HG03571 (cell line): Measurements from ENCODE around the gene TMEM187.
A peak's percentile ranks its signal among the peaks of the same experiment; 100 is the strongest.
"Not testable (repeated sequence)": the region's sequence is repeated elsewhere in the genome, so short reads cannot be mapped to it uniquely, and the experiment has no call there.

Source experiments
- ATAC-seq: cut with Tn5 transposase; IDR thresholded peaks from one replicate; pipeline ENCODE4 v1.9.1; 2021; ENCODE audit not compliant: unreplicated experiment

The TMEM187 gene

GRCh38 chrX:153994398-153994797 lies 21.8 kb downstream of the TMEM187 start:
- ATAC-seq, result not testable (repeated sequence)

GRCh38 chrX:153995504-153995903 lies 22.9 kb downstream of the TMEM187 start:
- ATAC-seq, result no peak

DNA sequence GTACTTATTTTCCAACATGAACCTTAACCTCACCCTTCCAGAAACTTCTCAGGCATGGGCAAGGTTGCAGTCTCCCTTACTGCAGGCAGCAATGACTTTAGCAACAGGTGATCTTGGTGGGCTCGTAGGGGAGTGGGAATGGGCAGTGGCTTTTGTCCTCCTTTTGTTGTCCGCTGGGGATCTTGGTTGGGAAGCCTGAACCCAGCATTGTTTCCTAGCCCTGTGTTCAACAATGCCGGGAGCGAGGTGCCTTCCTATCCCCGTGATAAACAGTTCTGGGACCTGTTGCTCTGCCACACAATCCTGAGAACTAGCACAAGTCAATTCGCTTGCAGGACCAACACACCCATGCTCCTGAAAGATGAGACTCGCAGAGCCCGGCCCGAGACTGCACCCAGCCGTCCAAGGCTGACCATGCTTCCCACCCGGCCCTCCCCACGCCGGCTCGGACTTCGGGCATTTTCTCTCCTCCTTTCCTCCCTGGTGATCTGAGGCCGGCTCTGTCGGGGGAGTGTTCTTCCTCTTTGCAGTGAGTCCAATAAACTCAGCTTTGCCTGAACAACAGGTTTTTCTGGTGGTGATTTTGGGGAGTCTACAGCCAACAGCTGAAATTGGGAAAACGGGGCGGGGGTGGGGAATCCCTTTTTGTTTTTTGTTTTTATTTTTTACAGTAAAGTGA lies 26.9 kb downstream of the TMEM187 start:
- ATAC-seq, result no peak

DNA sequence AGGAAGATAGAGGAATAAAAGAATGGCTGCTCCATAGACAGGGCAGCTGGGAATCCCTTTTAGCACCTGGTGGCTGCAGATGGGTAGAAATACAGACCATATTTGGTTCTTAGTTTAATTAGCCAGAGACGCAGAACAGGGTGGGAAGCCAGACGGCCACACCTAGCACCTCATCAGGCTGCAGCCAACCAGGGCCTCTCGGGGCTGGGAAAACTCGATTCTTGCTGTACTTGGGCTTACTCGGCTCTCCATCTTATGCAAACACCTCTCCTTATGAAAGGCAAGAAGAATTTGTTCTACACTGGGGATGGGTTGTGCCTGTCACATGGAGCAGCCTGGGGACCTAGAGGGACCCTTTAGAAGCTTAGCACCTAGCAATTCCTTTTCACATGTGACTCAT lies 27.5 kb downstream of the TMEM187 start:
- no peak for ATAC-seq

GRCh38 chrX:154002215-154002719 lies 29.7 kb downstream of the TMEM187 start:
- peak; percentile 71 for ATAC-seq

DNA sequence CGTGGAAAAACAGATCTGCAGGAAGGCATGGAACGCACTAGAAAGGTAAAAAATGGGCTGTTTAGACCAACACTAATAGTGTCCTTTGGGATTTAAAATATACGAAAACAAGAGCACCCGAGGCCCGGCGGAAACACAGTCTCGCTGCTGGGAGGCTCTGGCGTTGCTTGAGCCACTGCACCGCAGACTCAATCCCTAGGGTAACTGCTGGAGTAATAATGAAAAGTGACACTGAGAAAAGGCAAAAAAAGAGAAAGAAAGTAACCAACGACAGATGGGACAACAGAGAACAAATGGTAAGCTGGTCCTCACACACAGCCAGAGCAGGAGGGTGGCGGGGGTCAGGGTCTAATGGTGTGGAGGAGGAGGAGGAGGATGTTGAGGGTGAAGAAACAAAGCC lies 31.8 kb downstream of the TMEM187 start:
- no peak for ATAC-seq

GRCh38 chrX:154006947-154007346 lies 34.4 kb downstream of the TMEM187 start:
- ATAC-seq, result no peak

- ATAC-seq, result no peak
These were observed 36.0 kb downstream of the TMEM187 start for GRCh38 chrX:154008521-154008920.

DNA sequence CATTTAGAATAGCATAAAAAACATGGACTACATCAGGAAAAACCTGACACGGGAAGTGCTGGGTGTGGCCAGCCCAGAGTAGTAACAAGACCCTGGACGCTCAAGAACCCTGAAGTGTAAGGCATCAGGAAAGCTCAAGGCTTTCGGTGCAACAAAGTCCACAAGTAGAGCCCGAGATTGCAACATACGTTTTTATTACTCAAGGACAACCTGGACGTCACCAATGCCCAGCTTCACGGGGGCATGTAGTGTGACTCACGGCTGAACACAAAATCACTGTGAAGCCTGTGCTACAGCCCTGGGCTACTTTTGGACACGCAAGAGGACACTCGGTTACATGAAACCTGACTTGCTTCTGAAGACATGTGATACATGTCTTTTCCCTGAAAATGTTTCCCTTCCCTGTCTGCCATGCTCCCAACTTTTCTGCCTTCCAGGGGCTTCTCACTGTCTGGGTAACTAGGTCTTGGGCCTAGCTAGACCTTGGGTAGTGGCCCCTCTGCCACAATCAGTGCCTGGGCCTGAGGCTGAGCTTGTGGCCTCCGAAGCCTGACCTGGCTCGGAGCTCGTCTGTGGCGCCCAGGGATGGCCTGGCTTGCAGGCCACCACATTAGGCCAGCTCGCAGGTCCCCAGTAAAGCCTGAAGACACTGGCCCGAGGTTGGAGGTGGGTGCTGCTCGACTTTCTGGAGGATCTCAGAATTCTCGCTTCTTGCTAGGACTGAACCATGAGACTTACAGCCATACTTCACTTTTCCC lies 38.0 kb downstream of the TMEM187 start:
- no peak for ATAC-seq

DNA sequence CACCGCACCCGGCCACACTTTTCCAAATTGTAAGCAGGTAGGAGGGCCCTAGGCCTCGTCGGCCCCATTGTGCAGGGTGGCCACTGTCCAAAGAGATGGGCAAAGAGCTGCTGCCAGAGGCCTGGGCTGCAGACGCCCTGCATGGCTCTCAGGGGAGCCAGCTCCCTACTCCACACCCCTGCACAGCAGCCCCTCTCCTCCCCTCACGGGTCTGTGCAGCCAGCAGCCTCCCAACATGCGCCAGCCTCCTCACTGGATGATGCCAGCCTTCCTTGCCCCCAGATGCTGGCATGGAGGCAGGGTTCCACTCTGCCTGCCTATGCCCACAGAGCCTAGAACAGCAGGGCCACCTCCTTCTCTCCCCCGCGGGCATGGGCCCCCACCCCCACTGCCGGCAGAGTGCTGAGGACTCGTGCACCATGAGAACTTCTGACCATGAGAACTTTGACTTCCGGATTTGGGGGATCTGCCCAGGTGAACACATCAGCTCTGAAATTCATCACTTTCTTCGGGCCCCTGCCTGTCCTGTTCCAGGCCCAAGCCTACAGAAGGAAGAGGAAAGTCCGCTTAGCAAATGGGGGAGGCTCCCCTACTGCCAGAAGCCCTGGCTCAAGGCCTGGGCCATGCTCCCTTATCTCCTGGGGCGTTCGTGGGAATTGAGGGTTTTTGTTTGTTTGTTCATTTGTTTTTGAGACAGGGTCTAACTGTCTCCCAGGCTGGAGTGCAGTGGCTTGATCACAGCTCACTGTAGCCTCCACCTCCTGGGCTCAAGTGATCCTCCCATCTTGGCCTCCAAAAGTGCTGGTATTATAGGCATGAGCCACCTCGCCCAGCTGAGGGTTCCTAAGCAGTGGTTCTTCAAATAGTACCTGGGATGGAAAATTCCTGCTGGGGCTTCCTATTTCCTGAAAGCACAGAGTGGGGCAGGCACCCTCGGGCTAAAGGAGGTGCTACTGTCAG lies 39.1 kb downstream of the TMEM187 start:
- no peak for ATAC-seq

- no peak for ATAC-seq
These were observed 39.9 kb downstream of the TMEM187 start for GRCh38 chrX:154012336-154012991.

- ATAC-seq, result no peak
These were observed 40.5 kb downstream of the TMEM187 start for GRCh38 chrX:154013001-154013421.

- no peak for ATAC-seq
These were observed 41.2 kb downstream of the TMEM187 start for GRCh38 chrX:154013614-154014360.

DNA sequence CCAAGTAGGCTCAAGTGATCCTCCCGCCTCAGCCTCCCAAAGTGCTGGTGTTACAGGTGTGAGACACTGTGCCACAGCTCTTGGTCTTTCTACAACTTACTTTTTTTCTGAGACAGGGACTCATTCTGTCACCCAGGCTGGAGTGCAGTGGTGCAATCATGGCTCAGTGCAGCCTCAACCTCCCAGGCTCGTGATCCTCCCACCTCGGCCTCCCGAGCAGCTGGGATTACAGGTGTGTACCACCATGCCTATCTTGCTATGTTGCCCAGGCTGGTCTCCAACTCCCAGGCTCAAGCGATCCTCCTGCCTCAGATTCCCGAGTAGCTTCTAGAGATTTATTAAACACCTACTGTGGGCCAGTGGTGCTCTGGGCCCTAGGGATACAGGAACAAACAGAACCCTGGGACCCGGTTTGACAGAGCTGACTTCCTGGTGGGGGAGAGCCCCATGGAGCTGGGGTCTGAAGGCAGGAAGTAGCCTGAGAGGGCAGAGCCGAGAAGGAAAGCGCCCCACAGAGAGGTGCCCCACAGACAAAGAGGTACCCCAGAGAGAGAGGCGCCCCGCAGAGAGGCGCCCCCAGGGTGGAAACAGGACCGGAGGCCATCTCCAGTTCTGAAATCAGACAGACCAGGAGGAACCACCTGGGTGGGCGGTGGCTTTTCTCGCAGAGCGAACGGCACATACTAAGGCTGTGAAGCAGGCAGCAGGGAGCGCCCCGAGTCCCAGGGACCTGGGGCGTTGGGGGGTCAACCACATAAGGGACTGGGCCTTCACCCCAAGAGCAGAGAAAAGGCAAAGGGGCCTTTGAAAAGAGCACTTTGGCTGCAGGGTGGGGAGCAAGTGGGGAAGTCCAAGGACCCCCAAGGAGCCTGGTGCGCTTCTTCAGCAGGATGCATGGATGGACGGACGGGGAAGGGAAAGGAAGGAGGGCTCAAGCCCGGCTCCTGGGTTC lies 42.2 kb downstream of the TMEM187 start:
- no peak for ATAC-seq

- ATAC-seq, result no peak
These were observed 43.2 kb downstream of the TMEM187 start for GRCh38 chrX:154015581-154016264.

- no peak for ATAC-seq
These were observed 44.0 kb downstream of the TMEM187 start for GRCh38 chrX:154016366-154017076.

GRCh38 chrX:154017766-154018517 lies 45.4 kb downstream of the TMEM187 start:
- ATAC-seq, result no peak
